Left lung (tissue), 10 donors: ENCODE data around the gene HSD11B2. TPM values are rescaled to one million over a fixed set of nuclear protein-coding genes. Genes with fewer than 3 reads are reported as not detected.
A peak's percentile ranks its signal among the peaks of the same experiment; 100 is the strongest.

Experiments
- ATAC-seq: fragments of 200-7000 bp; cut with Tn5 transposase; one replicate; pipeline ENCODE4 v1.9.1; 2020; ENCODE audit warnings: moderate library complexity
- DNase-seq, 4 donors: peaks; one replicate each; pipeline ENCODE4 v3.0.0-alpha.2; 2013 to 2020
- H3K27ac ChIP-seq, 2 donors: fragments of 200-600 bp; sonication (generic) in 1 of 2; one replicate each; pipeline versions ENCODE4 v1.5.0 to v1.8.0; 2020 to 2021
- H3K27me3 ChIP-seq, 2 donors: fragments of 200-600 bp; sonication (generic) in 1 of 2; one replicate each; pipeline versions ENCODE4 v1.5.0 to v1.8.0; 2020 to 2021
- H3K36me3 ChIP-seq, 2 donors: fragments of 200-600 bp; sonication (generic) in 1 of 2; one replicate each; pipeline versions ENCODE4 v1.5.0 to v1.8.0; 2020 to 2021
- H3K4me1 ChIP-seq, 2 donors: fragments of 200-600 bp; one replicate each; pipeline ENCODE4 v1.8.0; 2021
- H3K4me3 ChIP-seq, 2 donors: fragments of 200-600 bp; sonication (generic) in 1 of 2; one replicate each; pipeline versions ENCODE4 v1.5.0 to v1.8.0; 2020 to 2021; ENCODE audit warnings: mild to moderate bottlenecking in 1 of 2
- H3K9me3 ChIP-seq, 2 donors: fragments of 200-600 bp; sonication (generic) in 1 of 2; one replicate each; pipeline versions ENCODE4 v1.5.0 to v1.8.0; 2020 to 2021
- CTCF ChIP-seq, 2 donors: fragments of 200-600 bp; sonication (generic) in 1 of 2; IDR thresholded peaks; one replicate each; pipeline versions ENCODE4 v1.5.0 to v1.8.0; 2021; ENCODE audit warnings: antibody characterized with exemption in 2 of 2
- intact Hi-C, 2 donors: fragments of 100-400 bp; cut with DNase I; formaldehyde crosslinking; loops; one replicate each; pipeline versions ENCODE4 v1.11.2 to v1.14.2; 2022
- polyA plus RNA-seq, 6 donors: library from polyadenylated mRNA; unstranded; fragments of 120-200 nt; gene quantifications; one replicate each; pipeline ENCODE4 v1.2.1, GENCODE V29; 2013; ENCODE audit not compliant: insufficient read length in 6 of 6
- total RNA-seq, 2 donors: library from RNA; stranded (reverse); fragmentation: NEBNext Ultra II Directional; extraction: Animal tissue kit (Norgen Biotek cat#: 25700); gene quantifications; one replicate each; pipeline ENCODE4 v1.2.1, GENCODE V29; 2021
- donor health status: DM: no; HTN: yes; CAD: no.
- donor health status: DM: no; HTN: no; CAD: no.

Gene HSD11B2
- total and polyA plus RNA-seq, 8 donors, result 2.5 to 81.1 (median 54.7) TPM

DNA sequence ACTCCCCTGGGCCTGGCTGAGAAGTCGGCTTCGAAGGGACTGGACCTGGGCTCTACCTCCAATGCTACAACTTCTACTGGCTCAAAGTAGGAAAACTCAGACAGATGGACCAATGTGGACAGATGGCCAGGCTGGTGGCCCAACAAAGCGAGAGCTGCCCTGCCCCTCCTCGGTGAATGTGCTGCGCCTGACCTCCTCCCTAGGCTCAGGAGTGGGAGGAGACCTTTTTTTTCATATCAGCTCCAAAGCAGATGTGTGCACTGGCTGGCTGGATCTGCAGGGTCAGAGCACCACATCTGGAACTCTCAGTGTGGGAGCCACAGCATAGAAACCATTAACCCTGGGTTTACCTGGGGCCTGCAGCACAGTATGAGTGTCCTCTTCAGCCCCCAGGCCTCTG, 29.2 kb downstream of the HSD11B2 start:
- Histone ChIP-seq H3K4me1 (peaks cover 40 to 86% of the 10 kb centered on the region in 2 donors), H3K27me3 (no peaks in the 10 kb centered on the region), H3K36me3 (peaks cover 0 to 33% of the 10 kb centered on the region in 2 donors), H3K27ac (peak overlapping the region; percentile 71 to 75), H3K9me3 (no peaks in the 10 kb centered on the region), H3K4me3 (no peak overlapping the region)
- ATAC-seq (no peak), DNase-seq (no peak)
- intact Hi-C loops, result no loop called here
- no peak for TF ChIP-seq CTCF (IDR thresholded peaks at IDR 0.05)

GRCh38 chr16:67460961-67461360, 30.0 kb downstream of the HSD11B2 start:
- intact Hi-C loops, result no loop called here
- H3K4me1 ChIP-seq, result peaks cover 44 to 93% of the 10 kb centered on the region in 2 donors
- H3K27me3 ChIP-seq, result no peaks in the 10 kb centered on the region
- no peak overlapping the region for H3K27ac ChIP-seq
- ATAC-seq (no peak), DNase-seq (no peak)
- H3K4me3 ChIP-seq, result no peak overlapping the region
- no peaks in the 10 kb centered on the region for H3K9me3 ChIP-seq
- peaks cover 0 to 29% of the 10 kb centered on the region in 2 donors for H3K36me3 ChIP-seq
- no peak for TF ChIP-seq CTCF (IDR thresholded peaks at IDR 0.05)

- ATAC-seq (peak; percentile 43), DNase-seq (peak in 1 of 4 donors; percentile 72)
- no peak overlapping the region for H3K4me3 ChIP-seq
- intact Hi-C loops, result no loop called here
- no peak for TF ChIP-seq CTCF (IDR thresholded peaks at IDR 0.05)
- H3K27ac ChIP-seq, result peak overlapping the region in 1 of 2 donors; percentile 56
- H3K9me3 ChIP-seq, result no peaks in the 10 kb centered on the region
- no peaks in the 10 kb centered on the region for H3K27me3 ChIP-seq
- peaks cover 44 to 94% of the 10 kb centered on the region in 2 donors for H3K4me1 ChIP-seq
- H3K36me3 ChIP-seq, result peaks cover 0 to 29% of the 10 kb centered on the region in 2 donors
Measured at GRCh38 chr16:67461600-67462278, 30.8 kb downstream of the HSD11B2 start.

DNA sequence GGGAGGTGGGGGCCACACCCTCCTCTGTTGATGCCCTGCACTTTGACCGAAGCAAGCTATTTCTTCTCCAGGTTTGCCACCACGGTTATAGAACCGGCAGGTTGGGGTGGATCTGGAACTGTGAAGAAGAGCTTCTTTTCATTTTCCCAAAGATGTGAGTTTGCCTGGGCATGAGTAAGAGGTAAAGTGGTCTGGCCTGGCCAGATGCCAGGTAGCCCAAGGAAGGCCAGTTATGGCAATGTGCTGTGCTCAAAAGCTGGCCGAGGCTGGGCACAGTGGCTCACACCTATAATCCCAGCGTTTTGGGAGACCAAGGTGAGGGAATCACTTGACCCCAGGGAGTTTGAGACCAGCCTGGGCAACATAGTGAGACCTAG, 31.3 kb downstream of the HSD11B2 start:
- H3K27me3 ChIP-seq, result no peaks in the 10 kb centered on the region
- H3K27ac ChIP-seq, result peak overlapping the region in 1 of 2 donors; percentile 56
- ATAC-seq (no peak), DNase-seq (no peak)
- TF ChIP-seq CTCF (IDR thresholded peaks at IDR 0.05), result no peak
- intact Hi-C loops, result no loop called here
- peaks cover 42 to 94% of the 10 kb centered on the region in 2 donors for H3K4me1 ChIP-seq
- no peaks in the 10 kb centered on the region for H3K9me3 ChIP-seq
- H3K36me3 ChIP-seq, result peaks cover 0 to 28% of the 10 kb centered on the region in 2 donors
- no peak overlapping the region for H3K4me3 ChIP-seq

DNA sequence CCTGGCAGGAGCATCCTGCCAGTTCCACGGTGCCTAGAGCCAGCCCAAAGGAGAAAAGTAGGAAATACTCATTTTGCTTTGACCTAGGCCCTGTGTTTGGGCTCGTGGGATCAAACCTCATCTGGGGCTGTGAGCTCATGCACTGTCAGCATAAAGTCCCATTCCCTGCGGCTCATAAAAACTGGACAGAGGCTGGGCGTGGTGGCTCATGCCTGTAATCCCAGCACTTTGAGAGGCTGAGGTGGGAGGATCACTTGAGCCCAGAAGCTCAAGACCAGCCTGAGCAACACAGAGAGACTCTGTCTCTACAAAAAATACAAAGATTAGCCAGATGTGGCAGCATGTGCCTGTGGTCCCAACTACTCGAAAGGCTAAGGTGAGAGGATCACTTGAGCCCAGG, 32.1 kb downstream of the HSD11B2 start:
- H3K4me1 ChIP-seq, result peaks cover 36 to 92% of the 10 kb centered on the region in 2 donors

More for the DNA sequence above, 32.1 kb downstream of the HSD11B2 start:
- no peak for ATAC-seq
- Histone ChIP-seq H3K4me3 (no peak overlapping the region), H3K27me3 (no peaks in the 10 kb centered on the region), H3K36me3 (peaks cover 0 to 21% of the 10 kb centered on the region in 2 donors), H3K9me3 (no peaks in the 10 kb centered on the region), H3K27ac (no peak overlapping the region)
- no peak for TF ChIP-seq CTCF (IDR thresholded peaks at IDR 0.05)
- DNase-seq, result peak in 1 of 4 donors; percentile 3
- intact Hi-C loops, result no loop called here
